ENCODE data around the gene DHX16. TPM values are rescaled to one million over a fixed set of nuclear protein-coding genes. Genes with fewer than 3 reads are reported as not detected.

Gene DHX16
- polyA plus RNA-seq, 1 donor (not counting 4 experiments of a cell fraction or from before 2014, with no cell fraction given): 34.2 TPM

GRCh38 chr6:30683980-30684338, 11.2 kb upstream of the DHX16 start:
- no peak for DNase-seq (ENCODE audit: low read depth, low spot score)
- peaks cover 24% of the 10 kb centered on the region for H4K20me1 ChIP-seq (ENCODE audit: control insufficient read depth, extremely low read depth, insufficient read depth, low read length)
- no peaks in the 10 kb centered on the region for H3K9me1 ChIP-seq (ENCODE audit: control insufficient read depth, extremely low read depth, insufficient read depth, low read length)
- peak overlapping the region; percentile 94 for H3K27ac ChIP-seq (ENCODE audit: control insufficient read depth, insufficient read depth, low read length)
- peak overlapping the region; percentile 97 for H3K9ac ChIP-seq (ENCODE audit: control insufficient read depth, extremely low read depth, insufficient read depth, low read length)
- TF ChIP-seq CTCF (optimal IDR thresholded peaks at IDR 0.05 in 1 of 3, IDR thresholded peaks at IDR 0.05 in 1 of 3, conservative IDR thresholded peaks at IDR 0.05 in 1 of 3; ENCODE audit: extremely low read depth in 1 of 3, insufficient read depth in 2 of 3, low read length in 3 of 3) (no peak), EZH2 (IDR thresholded peaks at IDR 0.05; ENCODE audit: low read length) (no peak)
- peak overlapping the region; percentile 100 for H3K4me2 ChIP-seq (ENCODE audit: control insufficient read depth, extremely low read depth, insufficient read depth, low read depth, low read length)
- dilution Hi-C loops (cut with MboI; ENCODE audit: extremely low pct_ligation_motif_present, low sequenced_read_pairs): no loop called here
- H3K36me3 ChIP-seq (ENCODE audit: control insufficient read depth in 2 of 2, extremely low read depth in 1 of 2, insufficient read depth in 2 of 2, low read length in 2 of 2): peaks cover 13 to 41% of the 10 kb centered on the region in 2 experiments
- no peak for FAIRE-seq
- peaks cover 88% of the 10 kb centered on the region for H3K79me2 ChIP-seq (ENCODE audit: control insufficient read depth, insufficient read depth, low read length)
- H3K4me1 ChIP-seq (ENCODE audit: control insufficient read depth, extremely low read depth, insufficient read depth, low read length): peaks cover 40% of the 10 kb centered on the region
- no peaks in the 10 kb centered on the region for H3K27me3 ChIP-seq (ENCODE audit: control insufficient read depth, extremely low read depth, insufficient read depth, low read length)
- H2AFZ ChIP-seq (ENCODE audit: control insufficient read depth, low read length): no peak overlapping the region
- no peaks in the 10 kb centered on the region for H3K9me3 ChIP-seq (ENCODE audit: control insufficient read depth, low read depth, low read length)
- peak overlapping the region; percentile 68 to 94 (median 82) for H3K4me3 ChIP-seq (ENCODE audit: control insufficient read depth in 2 of 3, extremely low read depth in 1 of 3, insufficient read depth in 2 of 3, low read depth in 1 of 3, low read length in 3 of 3)

GRCh38 chr6:30683183-30683979, 10.6 kb upstream of the DHX16 start:
- Histone ChIP-seq H3K4me1 (ENCODE audit: control insufficient read depth, extremely low read depth, insufficient read depth, low read length) (peaks cover 34% of the 10 kb centered on the region), H3K36me3 (ENCODE audit: control insufficient read depth in 2 of 2, extremely low read depth in 1 of 2, insufficient read depth in 2 of 2, low read length in 2 of 2) (peaks cover 16 to 46% of the 10 kb centered on the region in 2 experiments), H3K9me1 (ENCODE audit: control insufficient read depth, extremely low read depth, insufficient read depth, low read length) (no peaks in the 10 kb centered on the region), H2AFZ (ENCODE audit: control insufficient read depth, low read length) (no peak overlapping the region), H3K27me3 (ENCODE audit: control insufficient read depth, extremely low read depth, insufficient read depth, low read length) (no peaks in the 10 kb centered on the region), H3K4me2 (ENCODE audit: control insufficient read depth, extremely low read depth, insufficient read depth, low read depth, low read length) (peak overlapping the region; percentile 100), H3K9ac (ENCODE audit: control insufficient read depth, extremely low read depth, insufficient read depth, low read length) (peak overlapping the region; percentile 97), H4K20me1 (ENCODE audit: control insufficient read depth, extremely low read depth, insufficient read depth, low read length) (peaks cover 29% of the 10 kb centered on the region), H3K79me2 (ENCODE audit: control insufficient read depth, insufficient read depth, low read length) (peaks cover 87% of the 10 kb centered on the region), H3K9me3 (ENCODE audit: control insufficient read depth, low read depth, low read length) (no peaks in the 10 kb centered on the region), H3K4me3 (ENCODE audit: control insufficient read depth in 2 of 3, extremely low read depth in 1 of 3, insufficient read depth in 2 of 3, low read depth in 1 of 3, low read length in 3 of 3) (peak overlapping the region; percentile 68 to 94 (median 82)), H3K27ac (ENCODE audit: control insufficient read depth, insufficient read depth, low read length) (peak overlapping the region; percentile 94)
- no peak for FAIRE-seq
- dilution Hi-C loops (cut with MboI; ENCODE audit: extremely low pct_ligation_motif_present, low sequenced_read_pairs): no loop called here
- TF ChIP-seq CTCF (optimal IDR thresholded peaks at IDR 0.05 in 1 of 3, IDR thresholded peaks at IDR 0.05 in 1 of 3, conservative IDR thresholded peaks at IDR 0.05 in 1 of 3; ENCODE audit: extremely low read depth in 1 of 3, insufficient read depth in 2 of 3, low read length in 3 of 3) (no peak), EZH2 (IDR thresholded peaks at IDR 0.05; ENCODE audit: low read length) (no peak)
- DNase-seq (ENCODE audit: low read depth, low spot score): no peak
